HEK293 (cell line): ENCODE data around the gene CDK8.

ENCODE experiments used
- CTCF ChIA-PET: fragments of 350-600 bp; formaldehyde crosslinking; extraction: SDS; loops from one replicate; lab custom pipeline; 2021; ENCODE audit warnings: antibody characterized with exemption; lab: Yijun Ruan, JAX
- POLR2A ChIA-PET: fragments of 300-600 bp; formaldehyde crosslinking; extraction: SDS; loops from one replicate; lab custom pipeline; 2020; ENCODE audit warnings: antibody characterized with exemption, inconsistent platforms; lab: Yijun Ruan, JAX
- H3K27ac ChIP-seq: fragments of 200-500 bp; sonication (Bioruptor generic); 2 replicates; pipeline ENCODE4 v1.5.1; 2014; ENCODE audit warnings: low read depth, low read length, control low read depth, inconsistent platforms; ENCODE audit errors: extremely low read depth
- H3K36me3 ChIP-seq, 2 experiments: fragments of 200-500 bp in 1 of 2; sonication (Bioruptor generic) in 1 of 2; 1 replicate in 1 of 2; 2 replicates in 1 of 2; pipeline ENCODE4 v1.5.1; 2014 to 2017; ENCODE audit warnings: inconsistent platforms in 2 of 2, low read length in 2 of 2; ENCODE audit not compliant: control insufficient read depth in 2 of 2, insufficient read depth in 1 of 2
- H3K4me1 ChIP-seq: fragments of 200-500 bp; sonication (Bioruptor generic); 2 replicates; pipeline ENCODE4 v1.5.1; 2014; ENCODE audit warnings: mild to moderate bottlenecking, low read length, inconsistent platforms; ENCODE audit not compliant: control insufficient read depth, insufficient read depth
- H3K4me3 ChIP-seq: 2 replicates; pipeline ENCODE4 v1.5.1; 2011; ENCODE audit warnings: low read depth, mild to moderate bottlenecking, control low read depth, low read length, moderate library complexity
- H3K9me3 ChIP-seq: fragments of 200-500 bp; sonication (Bioruptor generic); 2 replicates; pipeline ENCODE4 v1.5.1; 2014; ENCODE audit warnings: low read depth, low read length, inconsistent platforms; ENCODE audit not compliant: control insufficient read depth, insufficient read depth
- KLF10 ChIP-seq: fragments of 450-650 bp; IDR thresholded peaks from 2 replicates; pipeline ENCODE4 v1.5.1; 2018; ENCODE audit warnings: missing biosample characterization, mild to moderate bottlenecking, missing genetic modification characterization
- MYNN ChIP-seq: fragments of 450-650 bp; formaldehyde crosslinking; IDR thresholded peaks from 2 replicates; pipeline ENCODE4 v1.5.1; 2016; ENCODE audit warnings: missing biosample characterization, missing genetic modification characterization, borderline replicate concordance
- PRDM1 ChIP-seq: fragments of 450-650 bp; formaldehyde crosslinking; IDR thresholded peaks from 2 replicates; pipeline ENCODE4; 2016; ENCODE audit warnings: missing biosample characterization, missing genetic modification characterization
- TCF7L2 ChIP-seq: IDR thresholded peaks from 2 replicates; pipeline ENCODE4 v1.6.1; 2011; ENCODE audit warnings: low read depth, mild to moderate bottlenecking, inconsistent platforms, low read length, moderate library complexity, borderline replicate concordance
- ZBTB17 ChIP-seq: fragments of 450-650 bp; formaldehyde crosslinking; IDR thresholded peaks from 2 replicates; pipeline ENCODE4 v1.5.1; 2016; ENCODE audit warnings: missing biosample characterization, missing genetic modification characterization
- ZBTB44 ChIP-seq: fragments of 450-650 bp; IDR thresholded peaks from 2 replicates; pipeline ENCODE4 v1.5.1; 2018; ENCODE audit warnings: missing biosample characterization, mild to moderate bottlenecking, missing genetic modification characterization
- ZBTB7A ChIP-seq: fragments of 450-650 bp; formaldehyde crosslinking; IDR thresholded peaks from 2 replicates; pipeline ENCODE4 v1.5.1; 2016; ENCODE audit warnings: low read depth, missing biosample characterization, missing genetic modification characterization
- ZNF138 ChIP-seq: fragments of 450-650 bp; formaldehyde crosslinking; IDR thresholded peaks from 2 replicates; pipeline ENCODE4 v1.5.1; 2016; ENCODE audit warnings: missing biosample characterization, missing genetic modification characterization, borderline replicate concordance
- ZNF140 ChIP-seq: fragments of 450-650 bp; formaldehyde crosslinking; IDR thresholded peaks from 2 replicates; pipeline ENCODE4 v1.5.1; 2016; ENCODE audit warnings: missing biosample characterization, missing genetic modification characterization
- ZNF19 ChIP-seq: fragments of 450-650 bp; formaldehyde crosslinking; IDR thresholded peaks from 2 replicates; pipeline ENCODE4; 2016; ENCODE audit warnings: missing biosample characterization, missing genetic modification characterization, low read depth
- ZNF214 ChIP-seq: fragments of 450-650 bp; formaldehyde crosslinking; IDR thresholded peaks from 2 replicates; pipeline ENCODE4 v1.5.1; 2017; ENCODE audit warnings: missing biosample characterization, mild to moderate bottlenecking, missing genetic modification characterization, borderline replicate concordance
- ZNF23 ChIP-seq: fragments of 450-650 bp; formaldehyde crosslinking; IDR thresholded peaks from 2 replicates; pipeline ENCODE4 v1.5.1; 2016; ENCODE audit warnings: missing biosample characterization, missing genetic modification characterization, borderline replicate concordance
- ZNF239 ChIP-seq: fragments of 450-650 bp; formaldehyde crosslinking; IDR thresholded peaks from 2 replicates; pipeline ENCODE4 v1.5.1; 2016; ENCODE audit warnings: missing biosample characterization, missing genetic modification characterization
- ZNF274 ChIP-seq, 2 experiments: fragments of 200-500 bp in 1 of 2; fragments of 450-650 bp in 1 of 2; sonication (Bioruptor generic) in 1 of 2; formaldehyde crosslinking in 1 of 2; IDR thresholded peaks; 2 replicates each; pipeline versions ENCODE4 v1.5.1 to v1.6.1; 2014 to 2016; ENCODE audit warnings: borderline replicate concordance in 1 of 2, inconsistent platforms in 1 of 2, low read length in 1 of 2, missing biosample characterization in 1 of 2, missing genetic modification characterization in 1 of 2
- ZNF354C ChIP-seq: fragments of 450-650 bp; formaldehyde crosslinking; IDR thresholded peaks from 2 replicates; pipeline ENCODE4 v1.5.1; 2016; ENCODE audit warnings: missing biosample characterization, missing genetic modification characterization, low read depth, borderline replicate concordance
- ZNF416 ChIP-seq: fragments of 450-650 bp; formaldehyde crosslinking; IDR thresholded peaks from 2 replicates; pipeline ENCODE4 v1.5.1; 2016; ENCODE audit warnings: missing biosample characterization, missing genetic modification characterization
- ZNF423 ChIP-seq: fragments of 450-650 bp; formaldehyde crosslinking; IDR thresholded peaks from 2 replicates; pipeline ENCODE4 v1.5.1; 2016; ENCODE audit warnings: missing biosample characterization, missing genetic modification characterization
- ZNF473 ChIP-seq: fragments of 450-650 bp; formaldehyde crosslinking; IDR thresholded peaks from 2 replicates; pipeline ENCODE4 v1.5.1; 2017; ENCODE audit warnings: missing biosample characterization, missing genetic modification characterization
- ZNF621 ChIP-seq: fragments of 450-650 bp; formaldehyde crosslinking; IDR thresholded peaks from 2 replicates; pipeline ENCODE4 v1.5.1; 2017; ENCODE audit warnings: missing biosample characterization, missing genetic modification characterization
- ZNF623 ChIP-seq: fragments of 450-650 bp; formaldehyde crosslinking; IDR thresholded peaks from 2 replicates; pipeline ENCODE4 v1.5.1; 2016; ENCODE audit warnings: missing biosample characterization, missing genetic modification characterization
- ZNF645 ChIP-seq: fragments of 450-650 bp; formaldehyde crosslinking; IDR thresholded peaks from 2 replicates; pipeline ENCODE4; 2016; ENCODE audit warnings: missing biosample characterization, missing genetic modification characterization
- ZNF692 ChIP-seq: fragments of 450-650 bp; formaldehyde crosslinking; IDR thresholded peaks from 2 replicates; pipeline ENCODE4 v1.5.1; 2016; ENCODE audit warnings: missing biosample characterization, missing genetic modification characterization
- ZNF777 ChIP-seq: fragments of 450-650 bp; formaldehyde crosslinking; IDR thresholded peaks from 2 replicates; pipeline ENCODE4 v1.5.1; 2017; ENCODE audit warnings: missing biosample characterization, missing genetic modification characterization, borderline replicate concordance
- TF ChIP-seq, protein P1 (sequence below): fragments of 450-650 bp; formaldehyde crosslinking; IDR thresholded peaks from 2 replicates; pipeline ENCODE4 v1.5.1; 2017; ENCODE audit warnings: missing biosample characterization, missing genetic modification characterization
- TF ChIP-seq, protein P2 (sequence below): fragments of 450-650 bp; formaldehyde crosslinking; IDR thresholded peaks from 2 replicates; pipeline ENCODE4 v1.5.1; 2016; ENCODE audit warnings: missing biosample characterization, missing genetic modification characterization
- TF ChIP-seq, protein P3 (sequence below): fragments of 450-650 bp; formaldehyde crosslinking; IDR thresholded peaks from 2 replicates; pipeline ENCODE4 v1.5.1; 2016; ENCODE audit warnings: missing biosample characterization, missing genetic modification characterization
- TF ChIP-seq, protein P4 (sequence below): fragments of 450-650 bp; formaldehyde crosslinking; IDR thresholded peaks from 2 replicates; pipeline ENCODE4 v1.5.1; 2016; ENCODE audit warnings: missing biosample characterization, missing genetic modification characterization

The CDK8 gene

GRCh38 chr13:26308836-26309235 lies 54.9 kb downstream of the CDK8 start:
- CTCF ChIA-PET: no interaction called here

DNA sequence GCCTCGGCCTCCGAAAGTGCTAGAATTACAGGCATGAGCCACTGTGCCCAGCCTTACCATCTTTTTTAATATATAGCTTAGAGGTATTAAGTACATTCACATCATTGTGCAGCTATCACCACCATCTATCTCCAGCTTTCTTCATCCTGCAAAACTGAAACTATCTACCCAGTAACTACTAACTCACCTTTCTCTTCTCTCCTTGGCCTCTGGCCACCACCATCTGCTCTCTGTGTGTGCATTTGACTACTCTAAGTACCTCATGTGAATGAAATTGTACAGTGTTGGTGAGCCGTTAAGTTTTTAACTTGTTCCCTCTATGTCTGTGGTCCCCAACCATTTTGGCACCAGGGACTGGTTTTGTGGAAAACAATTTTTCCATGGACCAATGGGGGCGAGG lies 56.1 kb downstream of the CDK8 start:
- no peak overlapping the region for H3K4me3 ChIP-seq
- POLR2A ChIA-PET: no interaction called here
- no peak overlapping the region for H3K27ac ChIP-seq
- no peaks in the 10 kb centered on the region for H3K4me1 ChIP-seq
- H3K36me3 ChIP-seq: no peaks in the 10 kb centered on the region
- H3K9me3 ChIP-seq: no peaks in the 10 kb centered on the region
- CTCF ChIA-PET: interaction anchor here (0.6 kb wide), 1 partner anchor 192 kb away, joined by 5 read pairs; no protein-coding TSS in a partner anchor
- TF ChIP-seq ZNF473 (tag by site-specific recombination) (no peak), ZNF645 (tag by site-specific recombination) (no peak), MYNN (tag by site-specific recombination) (no peak), KLF10 (tag by site-specific recombination) (no peak), ZNF416 (tag by site-specific recombination) (no peak), ZBTB44 (tag by site-specific recombination) (no peak)
- TF ChIP-seq, protein P1, sequence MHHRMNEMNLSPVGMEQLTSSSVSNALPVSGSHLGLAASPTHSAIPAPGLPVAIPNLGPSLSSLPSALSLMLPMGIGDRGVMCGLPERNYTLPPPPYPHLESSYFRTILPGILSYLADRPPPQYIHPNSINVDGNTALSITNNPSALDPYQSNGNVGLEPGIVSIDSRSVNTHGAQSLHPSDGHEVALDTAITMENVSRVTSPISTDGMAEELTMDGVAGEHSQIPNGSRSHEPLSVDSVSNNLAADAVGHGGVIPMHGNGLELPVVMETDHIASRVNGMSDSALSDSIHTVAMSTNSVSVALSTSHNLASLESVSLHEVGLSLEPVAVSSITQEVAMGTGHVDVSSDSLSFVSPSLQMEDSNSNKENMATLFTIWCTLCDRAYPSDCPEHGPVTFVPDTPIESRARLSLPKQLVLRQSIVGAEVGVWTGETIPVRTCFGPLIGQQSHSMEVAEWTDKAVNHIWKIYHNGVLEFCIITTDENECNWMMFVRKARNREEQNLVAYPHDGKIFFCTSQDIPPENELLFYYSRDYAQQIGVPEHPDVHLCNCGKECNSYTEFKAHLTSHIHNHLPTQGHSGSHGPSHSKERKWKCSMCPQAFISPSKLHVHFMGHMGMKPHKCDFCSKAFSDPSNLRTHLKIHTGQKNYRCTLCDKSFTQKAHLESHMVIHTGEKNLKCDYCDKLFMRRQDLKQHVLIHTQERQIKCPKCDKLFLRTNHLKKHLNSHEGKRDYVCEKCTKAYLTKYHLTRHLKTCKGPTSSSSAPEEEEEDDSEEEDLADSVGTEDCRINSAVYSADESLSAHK (tag by site-specific recombination): no peak

More at GRCh38 chr13:26308836-26309235, 54.9 kb downstream of the CDK8 start:
- POLR2A ChIA-PET: no interaction called here
- TF ChIP-seq ZNF621 (tag by site-specific recombination) (no peak), ZNF692 (no peak), ZNF23 (tag by site-specific recombination) (no peak), ZNF354C (tag by site-specific recombination) (no peak), TCF7L2 (no peak), ZBTB7A (tag by site-specific recombination) (no peak), ZNF423 (tag by site-specific recombination) (no peak), ZBTB17 (tag by site-specific recombination) (no peak), ZNF623 (tag by site-specific recombination) (no peak), ZNF239 (tag by site-specific recombination) (no peak), ZNF138 (tag by site-specific recombination) (no peak), ZNF777 (no peak), ZNF140 (no peak), ZNF274 (IDR thresholded peaks at IDR 0.05; ENCODE audit: low read length) (no peak), ZNF274 (tag by site-specific recombination; IDR thresholded peaks at IDR 0.05; ENCODE audit: borderline replicate concordance) (no peak), ZNF19 (tag by site-specific recombination) (no peak), PRDM1 (tag by site-specific recombination) (no peak), ZNF214 (tag by site-specific recombination) (no peak)
- TF ChIP-seq, protein P2, sequence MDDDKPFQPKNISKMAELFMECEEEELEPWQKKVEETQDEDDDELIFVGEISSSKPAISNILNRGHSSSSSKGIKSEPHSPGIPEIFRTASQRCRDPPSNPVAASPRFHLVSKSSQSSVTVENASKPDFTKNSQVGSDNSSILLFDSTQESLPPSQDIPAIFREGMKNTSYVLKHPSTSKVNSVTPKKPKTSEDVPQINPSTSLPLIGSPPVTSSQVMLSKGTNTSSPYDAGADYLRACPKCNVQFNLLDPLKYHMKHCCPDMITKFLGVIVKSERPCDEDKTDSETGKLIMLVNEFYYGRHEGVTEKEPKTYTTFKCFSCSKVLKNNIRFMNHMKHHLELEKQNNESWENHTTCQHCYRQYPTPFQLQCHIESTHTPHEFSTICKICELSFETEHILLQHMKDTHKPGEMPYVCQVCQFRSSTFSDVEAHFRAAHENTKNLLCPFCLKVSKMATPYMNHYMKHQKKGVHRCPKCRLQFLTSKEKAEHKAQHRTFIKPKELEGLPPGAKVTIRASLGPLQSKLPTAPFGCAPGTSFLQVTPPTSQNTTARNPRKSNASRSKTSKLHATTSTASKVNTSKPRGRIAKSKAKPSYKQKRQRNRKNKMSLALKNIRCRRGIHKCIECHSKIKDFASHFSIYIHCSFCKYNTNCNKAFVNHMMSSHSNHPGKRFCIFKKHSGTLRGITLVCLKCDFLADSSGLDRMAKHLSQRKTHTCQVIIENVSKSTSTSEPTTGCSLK: no peak
- TF ChIP-seq, protein P3, sequence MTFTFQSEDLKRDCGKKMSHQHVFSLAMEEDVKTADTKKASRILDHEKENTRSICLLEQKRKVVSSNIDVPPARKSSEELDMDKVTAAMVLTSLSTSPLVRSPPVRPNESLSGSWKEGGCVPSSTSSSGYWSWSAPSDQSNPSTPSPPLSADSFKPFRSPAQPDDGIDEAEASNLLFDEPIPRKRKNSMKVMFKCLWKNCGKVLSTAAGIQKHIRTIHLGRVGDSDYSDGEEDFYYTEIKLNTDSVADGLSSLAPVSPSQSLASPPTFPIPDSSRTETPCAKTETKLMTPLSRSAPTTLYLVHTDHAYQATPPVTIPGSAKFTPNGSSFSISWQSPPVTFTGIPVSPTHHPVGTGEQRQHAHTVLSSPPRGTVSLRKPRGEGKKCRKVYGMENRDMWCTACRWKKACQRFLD: no peak
- TF ChIP-seq, protein P4, sequence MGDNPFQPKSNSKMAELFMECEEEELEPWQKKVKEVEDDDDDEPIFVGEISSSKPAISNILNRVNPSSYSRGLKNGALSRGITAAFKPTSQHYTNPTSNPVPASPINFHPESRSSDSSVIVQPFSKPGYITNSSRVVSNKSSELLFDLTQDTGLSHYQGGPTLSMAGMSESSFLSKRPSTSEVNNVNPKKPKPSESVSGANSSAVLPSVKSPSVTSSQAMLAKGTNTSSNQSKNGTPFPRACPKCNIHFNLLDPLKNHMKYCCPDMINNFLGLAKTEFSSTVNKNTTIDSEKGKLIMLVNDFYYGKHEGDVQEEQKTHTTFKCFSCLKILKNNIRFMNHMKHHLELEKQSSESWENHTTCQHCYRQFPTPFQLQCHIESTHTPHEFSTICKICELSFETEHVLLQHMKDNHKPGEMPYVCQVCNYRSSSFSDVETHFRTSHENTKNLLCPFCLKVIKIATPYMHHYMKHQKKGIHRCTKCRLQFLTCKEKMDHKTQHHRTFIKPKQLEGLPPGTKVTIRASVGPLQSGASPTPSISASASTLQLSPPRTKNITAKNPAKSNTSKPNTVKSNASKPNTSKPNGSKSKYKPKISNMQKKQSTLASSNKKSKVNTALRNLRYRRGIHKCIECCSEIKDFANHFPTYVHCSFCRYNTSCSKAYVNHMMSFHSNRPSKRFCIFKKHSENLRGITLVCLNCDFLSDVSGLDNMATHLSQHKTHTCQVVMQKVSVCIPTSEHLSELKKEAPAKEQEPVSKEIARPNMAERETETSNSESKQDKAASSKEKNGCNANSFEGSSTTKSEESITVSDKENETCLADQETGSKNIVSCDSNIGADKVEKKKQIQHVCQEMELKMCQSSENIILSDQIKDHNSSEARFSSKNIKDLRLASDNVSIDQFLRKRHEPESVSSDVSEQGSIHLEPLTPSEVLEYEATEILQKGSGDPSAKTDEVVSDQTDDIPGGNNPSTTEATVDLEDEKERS: no peak
- Histone ChIP-seq H3K36me3 (no peaks in the 10 kb centered on the region), H3K27ac (no peak overlapping the region), H3K4me1 (no peaks in the 10 kb centered on the region), H3K9me3 (no peaks in the 10 kb centered on the region), H3K4me3 (no peak overlapping the region)
